ENCODE measurements around the gene ANKRD17. TPM values are rescaled to one million over a fixed set of nuclear protein-coding genes. Genes with fewer than 3 reads are reported as not detected.
"Not testable (repeated sequence)": the region's sequence is repeated elsewhere in the genome, so short reads cannot be mapped to it uniquely, and the experiment has no call there.

The ANKRD17 gene
- total RNA-seq, 2 experiments from 2014 or later, result 42.3 to 44.2 TPM

GRCh38 chr4:73258436-73258685 is 237 bp downstream of the ANKRD17 start:
- no peak for DNase-seq

GRCh38 chr4:73257651-73258435 is 755 bp downstream of the ANKRD17 start:
- peak; percentile 50 for DNase-seq
- Mint-ChIP-seq H3K4me3 (peak overlapping the region; percentile 98), H3K9me3 (no peaks in the 10 kb centered on the region), H3K27me3 (ENCODE audit: low read depth) (no peaks in the 10 kb centered on the region), H3K36me3 (ENCODE audit: low read depth) (peaks cover 28% of the 10 kb centered on the region), H3K27ac (peak overlapping the region; percentile 100), H3K4me1 (ENCODE audit: low read depth) (peaks cover 57% of the 10 kb centered on the region)
- intact Hi-C loops (cut with micrococcal nuclease), result loop anchor here (1.0 to 5.0 kb wide), 12 partner anchors 17 to 901 kb away; partner anchors contain the start of genes ADAMTS3 and MTHFD2L
- CTCF ChIA-PET, result interaction anchor here (0.9 to 2.4 kb wide), 20 partner anchors 8 to 191 kb away, joined by 3 to 13 read pairs (median 4); partner anchors contain the start of gene COX18

More at GRCh38 chr4:73258436-73258685, 237 bp downstream of the ANKRD17 start:
- Mint-ChIP-seq H3K4me3 (peak overlapping the region; percentile 98), H3K4me1 (ENCODE audit: low read depth) (peaks cover 52% of the 10 kb centered on the region), H3K9me3 (no peaks in the 10 kb centered on the region), H3K36me3 (ENCODE audit: low read depth) (peaks cover 28% of the 10 kb centered on the region), H3K27ac (peak overlapping the region; percentile 100), H3K27me3 (ENCODE audit: low read depth) (no peaks in the 10 kb centered on the region)
- intact Hi-C loops (cut with micrococcal nuclease), result loop anchor here (2.0 to 5.0 kb wide), 4 partner anchors 50 to 900 kb away; partner anchors contain the start of genes ADAMTS3 and MTHFD2L
- CTCF ChIA-PET, result interaction anchor here (0.9 to 1.4 kb wide), 2 partner anchors 109 to 190 kb away, joined by 3 to 5 read pairs; no protein-coding TSS in a partner anchor

- H3K4me3 Mint-ChIP-seq, result peak overlapping the region; percentile 98
- intact Hi-C loops (cut with micrococcal nuclease), result loop anchor here (1.0 to 5.0 kb wide), 9 partner anchors 16 to 555 kb away; no protein-coding TSS in a partner anchor
- peak overlapping the region; percentile 100 for H3K27ac Mint-ChIP-seq
- peaks cover 59% of the 10 kb centered on the region for H3K4me1 Mint-ChIP-seq (ENCODE audit: low read depth)
- H3K36me3 Mint-ChIP-seq (ENCODE audit: low read depth), result peaks cover 29% of the 10 kb centered on the region
- no peaks in the 10 kb centered on the region for H3K9me3 Mint-ChIP-seq
- CTCF ChIA-PET, result interaction anchor here (0.6 to 2.4 kb wide), 24 partner anchors 8 to 480 kb away, joined by 3 to 13 read pairs (median 4); partner anchors contain the start of gene COX18
- no peaks in the 10 kb centered on the region for H3K27me3 Mint-ChIP-seq (ENCODE audit: low read depth)
- peak; percentile 83 for DNase-seq
Measured at GRCh38 chr4:73257234-73257633, 1.4 kb downstream of the ANKRD17 start.

- not testable (repeated sequence) for H3K27ac Mint-ChIP-seq; DNase-seq; H3K27me3 Mint-ChIP-seq (ENCODE audit: low read depth); H3K4me3 Mint-ChIP-seq; H3K9me3 Mint-ChIP-seq
- Mint-ChIP-seq H3K36me3 (ENCODE audit: low read depth) (peaks cover 31% of the 10 kb centered on the region), H3K4me1 (ENCODE audit: low read depth) (peaks cover 54% of the 10 kb centered on the region)
- intact Hi-C loops (cut with micrococcal nuclease), result loop anchor here (2.0 to 5.0 kb wide), 3 partner anchors 15 to 396 kb away; no protein-coding TSS in a partner anchor
- CTCF ChIA-PET, result interaction anchor here (0.6 to 2.4 kb wide), 6 partner anchors 8 to 217 kb away, joined by 3 to 13 read pairs (median 5); no protein-coding TSS in a partner anchor
Measured at GRCh38 chr4:73255847-73256246, 2.8 kb downstream of the ANKRD17 start.

GRCh38 chr4:73252001-73252400 is 6.6 kb downstream of the ANKRD17 start:
- peaks cover 67% of the 10 kb centered on the region for H3K4me1 Mint-ChIP-seq (ENCODE audit: low read depth)
- CTCF ChIA-PET, result interaction anchor here (0.5 kb wide), 1 partner anchor 170 kb away, joined by 5 read pairs; no protein-coding TSS in a partner anchor
- DNase-seq, result no peak
- no peaks in the 10 kb centered on the region for H3K9me3 Mint-ChIP-seq
- no peak overlapping the region for H3K4me3 Mint-ChIP-seq
- peaks cover 37% of the 10 kb centered on the region for H3K36me3 Mint-ChIP-seq (ENCODE audit: low read depth)
- H3K27ac Mint-ChIP-seq, result no peak overlapping the region
- intact Hi-C loops (cut with micrococcal nuclease), result no loop called here
- no peaks in the 10 kb centered on the region for H3K27me3 Mint-ChIP-seq (ENCODE audit: low read depth)

- H3K9me3 Mint-ChIP-seq, result no peaks in the 10 kb centered on the region
- H3K36me3 Mint-ChIP-seq (ENCODE audit: low read depth), result peaks cover 32% of the 10 kb centered on the region
- no peak overlapping the region for H3K4me3 Mint-ChIP-seq
- peaks cover 68% of the 10 kb centered on the region for H3K4me1 Mint-ChIP-seq (ENCODE audit: low read depth)
- H3K27me3 Mint-ChIP-seq (ENCODE audit: low read depth), result no peaks in the 10 kb centered on the region
- intact Hi-C loops (cut with micrococcal nuclease), result no loop called here
- CTCF ChIA-PET, result no interaction called here
- no peak for DNase-seq
- no peak overlapping the region for H3K27ac Mint-ChIP-seq
Measured at GRCh38 chr4:73251384-73251783, 7.2 kb downstream of the ANKRD17 start.

- Mint-ChIP-seq H3K27ac (no peak overlapping the region), H3K27me3 (ENCODE audit: low read depth) (no peaks in the 10 kb centered on the region), H3K4me3 (no peak overlapping the region), H3K9me3 (no peaks in the 10 kb centered on the region), H3K36me3 (ENCODE audit: low read depth) (peaks cover 27% of the 10 kb centered on the region), H3K4me1 (ENCODE audit: low read depth) (peaks cover 69% of the 10 kb centered on the region)
- DNase-seq, result no peak
- intact Hi-C loops (cut with micrococcal nuclease), result no loop called here
- CTCF ChIA-PET, result interaction anchor here (0.8 kb wide), 1 partner anchor 169 kb away, joined by 3 read pairs; no protein-coding TSS in a partner anchor
Measured at GRCh38 chr4:73250642-73251041, 8.0 kb downstream of the ANKRD17 start.

- Mint-ChIP-seq H3K4me3 (no peak overlapping the region), H3K27me3 (ENCODE audit: low read depth) (no peaks in the 10 kb centered on the region), H3K36me3 (ENCODE audit: low read depth) (peaks cover 29% of the 10 kb centered on the region), H3K9me3 (no peaks in the 10 kb centered on the region), H3K4me1 (ENCODE audit: low read depth) (peaks cover 69% of the 10 kb centered on the region), H3K27ac (no peak overlapping the region)
- CTCF ChIA-PET, result interaction anchor here (0.5 to 1.7 kb wide), 3 partner anchors 8 to 62 kb away, joined by 3 to 6 read pairs (median 4); no protein-coding TSS in a partner anchor
- intact Hi-C loops (cut with micrococcal nuclease), result no loop called here
- no peak for DNase-seq
Measured at GRCh38 chr4:73248821-73249220, 9.8 kb downstream of the ANKRD17 start.

GRCh38 chr4:73248416-73248815 is 10.2 kb downstream of the ANKRD17 start:
- no peak overlapping the region for H3K4me3 Mint-ChIP-seq
- no peaks in the 10 kb centered on the region for H3K27me3 Mint-ChIP-seq (ENCODE audit: low read depth)
- peaks cover 29% of the 10 kb centered on the region for H3K36me3 Mint-ChIP-seq (ENCODE audit: low read depth)
- intact Hi-C loops (cut with micrococcal nuclease), result no loop called here
- CTCF ChIA-PET, result interaction anchor here (0.5 to 1.7 kb wide), 2 partner anchors 9 to 40 kb away, joined by 4 to 6 read pairs; no protein-coding TSS in a partner anchor
- DNase-seq, result no peak
- H3K27ac Mint-ChIP-seq, result no peak overlapping the region
- H3K4me1 Mint-ChIP-seq (ENCODE audit: low read depth), result peaks cover 70% of the 10 kb centered on the region
- no peaks in the 10 kb centered on the region for H3K9me3 Mint-ChIP-seq

- CTCF ChIA-PET, result no interaction called here
- DNase-seq, result no peak
- no peaks in the 10 kb centered on the region for H3K27me3 Mint-ChIP-seq (ENCODE audit: low read depth)
- intact Hi-C loops (cut with micrococcal nuclease), result loop anchor here (2.0 kb wide), 1 partner anchor 16 kb away; no protein-coding TSS in a partner anchor
- H3K9me3 Mint-ChIP-seq, result no peaks in the 10 kb centered on the region
- peaks cover 31% of the 10 kb centered on the region for H3K36me3 Mint-ChIP-seq (ENCODE audit: low read depth)
- H3K4me1 Mint-ChIP-seq (ENCODE audit: low read depth), result peaks cover 67% of the 10 kb centered on the region
- no peak overlapping the region for H3K4me3 Mint-ChIP-seq
- H3K27ac Mint-ChIP-seq, result no peak overlapping the region
Measured at GRCh38 chr4:73247100-73247499, 11.5 kb downstream of the ANKRD17 start.

- no peak for DNase-seq
- CTCF ChIA-PET, result interaction anchor here (0.8 to 1.6 kb wide), 2 partner anchors 12 to 34 kb away, joined by 4 to 5 read pairs; no protein-coding TSS in a partner anchor
- no peak overlapping the region for H3K4me3 Mint-ChIP-seq
- H3K36me3 Mint-ChIP-seq (ENCODE audit: low read depth), result peaks cover 30% of the 10 kb centered on the region
- no peaks in the 10 kb centered on the region for H3K9me3 Mint-ChIP-seq
- intact Hi-C loops (cut with micrococcal nuclease), result loop anchor here (2.0 kb wide), 1 partner anchor 15 kb away; no protein-coding TSS in a partner anchor
- no peaks in the 10 kb centered on the region for H3K27me3 Mint-ChIP-seq (ENCODE audit: low read depth)
- peaks cover 64% of the 10 kb centered on the region for H3K4me1 Mint-ChIP-seq (ENCODE audit: low read depth)
- peak overlapping the region; percentile 74 for H3K27ac Mint-ChIP-seq
Measured at GRCh38 chr4:73245955-73246354, 12.6 kb downstream of the ANKRD17 start.

GRCh38 chr4:73244945-73245601 is 13.5 kb downstream of the ANKRD17 start:
- H3K36me3 Mint-ChIP-seq (ENCODE audit: low read depth), result peaks cover 23% of the 10 kb centered on the region
- H3K27ac Mint-ChIP-seq, result peak overlapping the region; percentile 72
- DNase-seq, result no peak
- no peaks in the 10 kb centered on the region for H3K27me3 Mint-ChIP-seq (ENCODE audit: low read depth)
- CTCF ChIA-PET, result interaction anchor here (0.5 to 1.6 kb wide), 2 partner anchors 9 to 12 kb away, joined by 3 to 4 read pairs; no protein-coding TSS in a partner anchor
- H3K4me3 Mint-ChIP-seq, result no peak overlapping the region
- H3K9me3 Mint-ChIP-seq, result no peaks in the 10 kb centered on the region
- intact Hi-C loops (cut with micrococcal nuclease), result no loop called here
- peaks cover 58% of the 10 kb centered on the region for H3K4me1 Mint-ChIP-seq (ENCODE audit: low read depth)
